HG02870 (cell line): ENCODE data around the gene PMPCB.

Source experiments
- ATAC-seq: cut with Tn5 transposase; IDR thresholded peaks from one replicate; pipeline ENCODE4 v1.9.1; 2021; ENCODE audit warnings: mild to moderate bottlenecking, moderate library complexity; ENCODE audit not compliant: unreplicated experiment

PMPCB gene

GRCh38 chr7:103317009-103317408 lies 19.8 kb downstream of the PMPCB start:
- ATAC-seq: no peak

GRCh38 chr7:103325744-103326143 lies 28.5 kb downstream of the PMPCB start:
- no peak for ATAC-seq

GRCh38 chr7:103336761-103337160 lies 39.5 kb downstream of the PMPCB start:
- no peak for ATAC-seq

GRCh38 chr7:103338864-103339263 lies 41.6 kb downstream of the PMPCB start:
- no peak for ATAC-seq

- ATAC-seq: no peak
Observed at GRCh38 chr7:103341466-103341865, 44.2 kb downstream of the PMPCB start.

GRCh38 chr7:103343332-103343731 lies 46.1 kb downstream of the PMPCB start:
- no peak for ATAC-seq

GRCh38 chr7:103343758-103344452 lies 46.7 kb downstream of the PMPCB start:
- ATAC-seq: peak; percentile 16

- ATAC-seq: peak; percentile 70
Observed at GRCh38 chr7:103344453-103345149, 47.4 kb downstream of the PMPCB start, which contains the start of gene DNAJC2. Gene DNAJC2 (minus strand): TSS chr7:103344767. CDS start chr7:103344622, 145 bp downstream.

- ATAC-seq: no peak
Observed at GRCh38 chr7:103346396-103346795, 49.2 kb downstream of the PMPCB start.

GRCh38 chr7:103347507-103348267 lies 50.5 kb downstream of the PMPCB start, which contains the start of gene PSMC2:
Gene PSMC2 (plus strand): TSS chr7:103347643. CDS start chr7:103347712, 69 bp downstream.
- ATAC-seq: peak; percentile 57

- no peak for ATAC-seq
Observed at GRCh38 chr7:103348452-103348851, 51.2 kb downstream of the PMPCB start.

- ATAC-seq: no peak
Observed at GRCh38 chr7:103348959-103349358, 51.7 kb downstream of the PMPCB start.

- no peak for ATAC-seq
Observed at GRCh38 chr7:103349805-103350204, 52.6 kb downstream of the PMPCB start.
